GM23338 (cell line): ENCODE data around the gene CHPF. TPM values are rescaled to one million over a fixed set of nuclear protein-coding genes. Genes with fewer than 3 reads are reported as not detected.
A peak's percentile ranks its signal among the peaks of the same experiment; 100 is the strongest.

ENCODE experiments used
- ATAC-seq: fragments of 200-7000 bp; cut with Tn5 transposase; 3 replicates; pipeline ENCODE4 v1.9.1; 2020
- DNase-seq: peaks from one replicate; pipeline ENCODE4 v3.0.0-alpha.2; 2015; ENCODE audit warnings: low spot score
- H2AFZ ChIP-seq: fragments of 200-600 bp; sonication (generic); 2 replicates; pipeline ENCODE4 v1.8.0; 2016; ENCODE audit warnings: antibody characterized with exemption, mild to moderate bottlenecking, moderate library complexity
- H3F3A ChIP-seq: fragments of 200-600 bp; sonication (generic); replicated peaks from 2 replicates; pipeline ENCODE4 v1.8.0; 2017; ENCODE audit warnings: antibody characterized with exemption, mixed run types, low read depth
- H3K27ac ChIP-seq: fragments of 200-600 bp; sonication (generic); 2 replicates; pipeline ENCODE4 v1.6.1; 2016; ENCODE audit warnings: low read depth
- H3K27me3 ChIP-seq: fragments of 200-600 bp; sonication (generic); 2 replicates; pipeline ENCODE4 v1.8.0; 2016; ENCODE audit warnings: mild to moderate bottlenecking, mixed run types, moderate library complexity; ENCODE audit not compliant: insufficient read depth
- H3K36me3 ChIP-seq: fragments of 200-600 bp; sonication (generic); 2 replicates; pipeline ENCODE4 v1.8.0; 2016; ENCODE audit warnings: mild to moderate bottlenecking; ENCODE audit not compliant: insufficient read depth
- H3K4me1 ChIP-seq: fragments of 200-600 bp; sonication (generic); 2 replicates; pipeline ENCODE4 v1.8.0; 2016; ENCODE audit warnings: mild to moderate bottlenecking, moderate library complexity; ENCODE audit not compliant: insufficient read depth
- H3K4me2 ChIP-seq: fragments of 200-600 bp; sonication (generic); 2 replicates; pipeline ENCODE4 v1.7.1; 2017; ENCODE audit warnings: mixed run types
- H3K4me3 ChIP-seq: fragments of 200-600 bp; sonication (generic); 2 replicates; pipeline ENCODE4 v1.6.1; 2016; ENCODE audit warnings: mixed run types
- H3K79me2 ChIP-seq: fragments of 200-600 bp; sonication (generic); replicated peaks from 2 replicates; pipeline ENCODE4 v1.8.0; 2017; ENCODE audit warnings: mild to moderate bottlenecking; ENCODE audit not compliant: insufficient read depth
- H3K9me2 ChIP-seq: fragments of 200-600 bp; sonication (generic); 2 replicates; pipeline ENCODE4 v1.8.0; 2017; ENCODE audit not compliant: insufficient read depth
- H4K20me1 ChIP-seq: fragments of 200-600 bp; sonication (generic); replicated peaks from 2 replicates; pipeline ENCODE4 v1.8.0; 2017; ENCODE audit warnings: mild to moderate bottlenecking; ENCODE audit not compliant: insufficient read depth
- H3K27ac Mint-ChIP-seq: 2 replicates; pipeline ENCODE4 v1.8.0; 2020; ENCODE audit warnings: inconsistent platforms, mild to moderate bottlenecking, moderate library complexity, mixed read lengths
- H3K27me3 Mint-ChIP-seq: 3 replicates; pipeline ENCODE4 v1.8.0; 2022; ENCODE audit warnings: low read depth, mild to moderate bottlenecking, moderate library complexity, mixed read lengths, inconsistent platforms; ENCODE audit not compliant: insufficient read depth, poor library complexity
- H3K36me3 Mint-ChIP-seq: 3 replicates; pipeline ENCODE4 v1.8.0; 2021; ENCODE audit warnings: low read depth, mild to moderate bottlenecking, inconsistent platforms, moderate library complexity, mixed read lengths
- H3K4me1 Mint-ChIP-seq: 3 replicates; pipeline ENCODE4 v1.8.0; 2020; ENCODE audit warnings: mild to moderate bottlenecking, inconsistent platforms, mixed read lengths
- H3K4me3 Mint-ChIP-seq: 3 replicates; pipeline ENCODE4 v1.8.0; 2021; ENCODE audit warnings: moderate library complexity, mild to moderate bottlenecking, inconsistent platforms, mixed read lengths
- H3K9me3 Mint-ChIP-seq: 3 replicates; pipeline ENCODE4 v1.8.0; 2020; ENCODE audit warnings: moderate library complexity, mild to moderate bottlenecking, inconsistent platforms, mixed read lengths
- CREB1 ChIP-seq: fragments of 250-450 bp; sonication (Bioruptor Pico); IDR thresholded peaks from 2 replicates; pipeline ENCODE4 v1.5.0; 2020; ENCODE audit warnings: low read depth, mild to moderate bottlenecking, moderate library complexity
- POLR2AphosphoS5 ChIP-seq: IDR thresholded peaks from 2 replicates; pipeline ENCODE4 v1.6.1; 2016; ENCODE audit warnings: antibody characterized with exemption, low read depth
- STAT1 ChIP-seq: IDR thresholded peaks from one replicate; pipeline ENCODE4 v1.6.1; 2016; ENCODE audit warnings: antibody characterized with exemption; ENCODE audit not compliant: unreplicated experiment
- ZNF114 ChIP-seq: fragments of 250-450 bp; sonication (Bioruptor Pico); IDR thresholded peaks from 2 replicates; pipeline ENCODE4 v1.5.0; 2020; ENCODE audit warnings: mild to moderate bottlenecking, moderate library complexity
- polyA plus RNA-seq: library from polyadenylated mRNA; unstranded; fragments of >200 nt; fragmentation: Nextera tagmentation; extraction: Ambion mirVana; gene quantifications from 2 replicates; pipeline ENCODE4 v1.2.1, GENCODE V29; 2016
- total RNA-seq: library from RNA; depleted of rRNA; stranded (reverse); fragments of >200 nt; shearing (Covaris generic); gene quantifications from 2 replicates; pipeline ENCODE4 v1.2.3, GENCODE V29; 2014
- TF ChIP-seq, protein P1 (sequence below): fragments of 250-450 bp; sonication (Bioruptor Pico); IDR thresholded peaks from 2 replicates; pipeline ENCODE4 v1.5.0; 2020; ENCODE audit warnings: mild to moderate bottlenecking, moderate library complexity
- TF ChIP-seq, protein P2 (sequence below): IDR thresholded peaks from one replicate; pipeline ENCODE4 v1.6.1; 2018; ENCODE audit warnings: antibody characterized with exemption; ENCODE audit not compliant: unreplicated experiment
- TF ChIP-seq, protein P3 (sequence below): IDR thresholded peaks from 2 replicates; pipeline ENCODE4 v1.6.1; 2016; ENCODE audit warnings: antibody characterized with exemption
- TF ChIP-seq, protein P4 (sequence below), 2 experiments: fragments of 200-600 bp in 1 of 2; sonication (generic) in 1 of 2; conservative IDR thresholded peaks; 2 replicates each; pipeline versions ENCODE4 v1.5.1 to v1.6.1; 2016 to 2017; ENCODE audit warnings: antibody characterized with exemption in 2 of 2, low read depth in 2 of 2, mild to moderate bottlenecking in 2 of 2, moderate library complexity in 1 of 2

The CHPF gene
- total and polyA plus RNA-seq, 2 experiments from 2014 or later: 36.5 to 252 TPM

DNA sequence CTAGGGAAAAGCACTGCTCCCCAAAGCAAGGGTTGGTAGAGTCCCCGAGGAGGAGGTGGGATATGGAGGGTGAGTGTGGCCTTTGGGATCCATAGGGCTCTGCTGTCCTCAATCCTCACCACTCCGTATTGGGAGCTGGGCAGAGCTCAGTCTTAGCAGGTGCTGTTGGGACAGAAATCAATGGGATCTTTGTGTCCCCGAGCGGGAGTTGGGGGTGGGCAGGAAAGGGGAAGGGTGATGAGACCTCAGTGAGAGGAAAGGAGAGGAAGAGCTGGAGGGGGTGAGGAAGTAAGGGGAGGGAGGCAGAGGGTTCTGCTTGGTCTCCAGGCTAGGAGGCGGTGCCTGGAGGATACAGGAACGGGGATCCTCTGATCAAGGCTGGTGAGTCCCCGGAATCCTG is 26.7 kb downstream of the CHPF start:
- Histone ChIP-seq H3K79me2 (no peaks in the 10 kb centered on the region), H3K4me1 (peaks cover 42% of the 10 kb centered on the region), H4K20me1 (no peaks in the 10 kb centered on the region), H3K9me2 (no peaks in the 10 kb centered on the region), H3F3A (peaks cover 3% of the 10 kb centered on the region), H3K4me2 (no peak overlapping the region), H3K4me3 (no peak overlapping the region), H3K27me3 (peaks cover 71% of the 10 kb centered on the region), H3K27ac (no peak overlapping the region), H3K36me3 (no peaks in the 10 kb centered on the region), H2AFZ (no peak overlapping the region)
- Mint-ChIP-seq H3K4me1 (peaks cover 74% of the 10 kb centered on the region), H3K27me3 (peaks cover 53% of the 10 kb centered on the region), H3K9me3 (no peaks in the 10 kb centered on the region), H3K27ac (no peak overlapping the region), H3K36me3 (no peaks in the 10 kb centered on the region), H3K4me3 (no peak overlapping the region)
- DNase-seq: no peak
- TF ChIP-seq ZNF114: no peak
- TF ChIP-seq STAT1: no peak
- no peak for TF ChIP-seq POLR2AphosphoS5
- TF ChIP-seq CREB1: no peak
- TF ChIP-seq, protein P1, sequence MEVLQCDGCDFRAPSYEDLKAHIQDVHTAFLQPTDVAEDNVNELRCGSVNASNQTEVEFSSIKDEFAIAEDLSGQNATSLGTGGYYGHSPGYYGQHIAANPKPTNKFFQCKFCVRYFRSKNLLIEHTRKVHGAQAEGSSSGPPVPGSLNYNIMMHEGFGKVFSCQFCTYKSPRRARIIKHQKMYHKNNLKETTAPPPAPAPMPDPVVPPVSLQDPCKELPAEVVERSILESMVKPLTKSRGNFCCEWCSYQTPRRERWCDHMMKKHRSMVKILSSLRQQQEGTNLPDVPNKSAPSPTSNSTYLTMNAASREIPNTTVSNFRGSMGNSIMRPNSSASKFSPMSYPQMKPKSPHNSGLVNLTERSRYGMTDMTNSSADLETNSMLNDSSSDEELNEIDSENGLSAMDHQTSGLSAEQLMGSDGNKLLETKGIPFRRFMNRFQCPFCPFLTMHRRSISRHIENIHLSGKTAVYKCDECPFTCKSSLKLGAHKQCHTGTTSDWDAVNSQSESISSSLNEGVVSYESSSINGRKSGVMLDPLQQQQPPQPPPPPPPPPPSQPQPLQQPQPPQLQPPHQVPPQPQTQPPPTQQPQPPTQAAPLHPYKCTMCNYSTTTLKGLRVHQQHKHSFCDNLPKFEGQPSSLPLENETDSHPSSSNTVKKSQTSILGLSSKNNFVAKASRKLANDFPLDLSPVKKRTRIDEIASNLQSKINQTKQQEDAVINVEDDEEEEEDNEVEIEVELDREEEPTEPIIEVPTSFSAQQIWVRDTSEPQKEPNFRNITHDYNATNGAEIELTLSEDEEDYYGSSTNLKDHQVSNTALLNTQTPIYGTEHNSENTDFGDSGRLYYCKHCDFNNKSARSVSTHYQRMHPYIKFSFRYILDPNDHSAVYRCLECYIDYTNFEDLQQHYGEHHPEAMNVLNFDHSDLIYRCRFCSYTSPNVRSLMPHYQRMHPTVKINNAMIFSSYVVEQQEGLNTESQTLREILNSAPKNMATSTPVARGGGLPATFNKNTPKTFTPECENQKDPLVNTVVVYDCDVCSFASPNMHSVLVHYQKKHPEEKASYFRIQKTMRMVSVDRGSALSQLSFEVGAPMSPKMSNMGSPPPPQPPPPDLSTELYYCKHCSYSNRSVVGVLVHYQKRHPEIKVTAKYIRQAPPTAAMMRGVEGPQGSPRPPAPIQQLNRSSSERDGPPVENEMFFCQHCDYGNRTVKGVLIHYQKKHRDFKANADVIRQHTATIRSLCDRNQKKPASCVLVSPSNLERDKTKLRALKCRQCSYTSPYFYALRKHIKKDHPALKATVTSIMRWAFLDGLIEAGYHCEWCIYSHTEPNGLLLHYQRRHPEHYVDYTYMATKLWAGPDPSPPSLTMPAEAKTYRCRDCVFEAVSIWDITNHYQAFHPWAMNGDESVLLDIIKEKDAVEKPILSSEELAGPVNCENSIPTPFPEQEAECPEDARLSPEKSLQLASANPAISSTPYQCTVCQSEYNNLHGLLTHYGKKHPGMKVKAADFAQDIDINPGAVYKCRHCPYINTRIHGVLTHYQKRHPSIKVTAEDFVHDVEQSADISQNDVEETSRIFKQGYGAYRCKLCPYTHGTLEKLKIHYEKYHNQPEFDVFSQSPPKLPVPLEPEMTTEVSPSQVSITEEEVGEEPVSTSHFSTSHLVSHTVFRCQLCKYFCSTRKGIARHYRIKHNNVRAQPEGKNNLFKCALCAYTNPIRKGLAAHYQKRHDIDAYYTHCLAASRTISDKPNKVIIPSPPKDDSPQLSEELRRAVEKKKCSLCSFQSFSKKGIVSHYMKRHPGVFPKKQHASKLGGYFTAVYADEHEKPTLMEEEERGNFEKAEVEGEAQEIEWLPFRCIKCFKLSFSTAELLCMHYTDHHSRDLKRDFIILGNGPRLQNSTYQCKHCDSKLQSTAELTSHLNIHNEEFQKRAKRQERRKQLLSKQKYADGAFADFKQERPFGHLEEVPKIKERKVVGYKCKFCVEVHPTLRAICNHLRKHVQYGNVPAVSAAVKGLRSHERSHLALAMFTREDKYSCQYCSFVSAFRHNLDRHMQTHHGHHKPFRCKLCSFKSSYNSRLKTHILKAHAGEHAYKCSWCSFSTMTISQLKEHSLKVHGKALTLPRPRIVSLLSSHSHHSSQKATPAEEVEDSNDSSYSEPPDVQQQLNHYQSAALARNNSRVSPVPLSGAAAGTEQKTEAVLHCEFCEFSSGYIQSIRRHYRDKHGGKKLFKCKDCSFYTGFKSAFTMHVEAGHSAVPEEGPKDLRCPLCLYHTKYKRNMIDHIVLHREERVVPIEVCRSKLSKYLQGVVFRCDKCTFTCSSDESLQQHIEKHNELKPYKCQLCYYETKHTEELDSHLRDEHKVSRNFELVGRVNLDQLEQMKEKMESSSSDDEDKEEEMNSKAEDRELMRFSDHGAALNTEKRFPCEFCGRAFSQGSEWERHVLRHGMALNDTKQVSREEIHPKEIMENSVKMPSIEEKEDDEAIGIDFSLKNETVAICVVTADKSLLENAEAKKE (CRISPR knock-in tag): no peak
- no peak for ATAC-seq

DNA sequence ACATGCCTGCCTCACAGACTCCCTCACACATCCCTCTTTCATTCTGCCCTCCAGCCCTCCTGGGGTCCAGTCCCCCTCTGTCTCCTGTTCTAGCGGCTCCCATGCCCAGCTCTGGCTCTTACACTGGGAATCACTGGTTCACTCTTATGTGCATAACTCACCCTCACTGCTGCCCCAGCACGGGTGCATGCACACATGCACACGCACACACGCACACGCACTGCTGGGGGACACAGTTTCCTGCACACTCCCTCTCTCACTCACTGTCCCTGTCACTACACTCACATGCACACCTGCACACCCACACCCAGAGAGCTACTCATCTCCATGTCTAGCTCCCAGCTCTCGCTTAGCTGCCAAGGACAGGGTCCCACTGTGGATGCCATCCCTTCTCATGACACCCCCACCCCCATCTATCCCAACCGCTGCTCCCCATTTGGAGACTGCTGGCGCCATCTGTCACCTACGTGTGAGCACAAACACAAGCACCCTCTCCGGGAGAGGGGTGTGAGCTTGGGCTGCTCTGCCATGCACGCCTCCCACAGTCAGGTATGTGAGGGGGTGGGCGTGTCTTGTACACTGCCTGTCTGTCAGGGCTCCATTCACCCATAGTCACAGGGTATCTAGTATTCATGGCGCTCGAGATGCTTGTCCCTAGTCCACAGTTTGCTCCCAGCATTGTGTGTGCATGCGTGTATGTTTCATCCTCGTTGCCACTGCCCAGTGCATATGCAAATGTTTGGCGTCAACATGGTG is 27.6 kb downstream of the CHPF start:
- Mint-ChIP-seq H3K27ac (no peak overlapping the region), H3K27me3 (peaks cover 59% of the 10 kb centered on the region), H3K4me3 (no peak overlapping the region), H3K4me1 (peaks cover 74% of the 10 kb centered on the region), H3K36me3 (no peaks in the 10 kb centered on the region), H3K9me3 (no peaks in the 10 kb centered on the region)
- Histone ChIP-seq H3K27ac (no peak overlapping the region), H3F3A (no peaks in the 10 kb centered on the region), H3K79me2 (no peaks in the 10 kb centered on the region), H3K4me1 (peaks cover 41% of the 10 kb centered on the region), H3K4me2 (no peak overlapping the region), H3K36me3 (no peaks in the 10 kb centered on the region), H3K4me3 (no peak overlapping the region), H3K27me3 (peaks cover 78% of the 10 kb centered on the region), H2AFZ (no peak overlapping the region), H4K20me1 (no peaks in the 10 kb centered on the region), H3K9me2 (no peaks in the 10 kb centered on the region)
- no peak for ATAC-seq
- DNase-seq: no peak
- TF ChIP-seq, protein P2, sequence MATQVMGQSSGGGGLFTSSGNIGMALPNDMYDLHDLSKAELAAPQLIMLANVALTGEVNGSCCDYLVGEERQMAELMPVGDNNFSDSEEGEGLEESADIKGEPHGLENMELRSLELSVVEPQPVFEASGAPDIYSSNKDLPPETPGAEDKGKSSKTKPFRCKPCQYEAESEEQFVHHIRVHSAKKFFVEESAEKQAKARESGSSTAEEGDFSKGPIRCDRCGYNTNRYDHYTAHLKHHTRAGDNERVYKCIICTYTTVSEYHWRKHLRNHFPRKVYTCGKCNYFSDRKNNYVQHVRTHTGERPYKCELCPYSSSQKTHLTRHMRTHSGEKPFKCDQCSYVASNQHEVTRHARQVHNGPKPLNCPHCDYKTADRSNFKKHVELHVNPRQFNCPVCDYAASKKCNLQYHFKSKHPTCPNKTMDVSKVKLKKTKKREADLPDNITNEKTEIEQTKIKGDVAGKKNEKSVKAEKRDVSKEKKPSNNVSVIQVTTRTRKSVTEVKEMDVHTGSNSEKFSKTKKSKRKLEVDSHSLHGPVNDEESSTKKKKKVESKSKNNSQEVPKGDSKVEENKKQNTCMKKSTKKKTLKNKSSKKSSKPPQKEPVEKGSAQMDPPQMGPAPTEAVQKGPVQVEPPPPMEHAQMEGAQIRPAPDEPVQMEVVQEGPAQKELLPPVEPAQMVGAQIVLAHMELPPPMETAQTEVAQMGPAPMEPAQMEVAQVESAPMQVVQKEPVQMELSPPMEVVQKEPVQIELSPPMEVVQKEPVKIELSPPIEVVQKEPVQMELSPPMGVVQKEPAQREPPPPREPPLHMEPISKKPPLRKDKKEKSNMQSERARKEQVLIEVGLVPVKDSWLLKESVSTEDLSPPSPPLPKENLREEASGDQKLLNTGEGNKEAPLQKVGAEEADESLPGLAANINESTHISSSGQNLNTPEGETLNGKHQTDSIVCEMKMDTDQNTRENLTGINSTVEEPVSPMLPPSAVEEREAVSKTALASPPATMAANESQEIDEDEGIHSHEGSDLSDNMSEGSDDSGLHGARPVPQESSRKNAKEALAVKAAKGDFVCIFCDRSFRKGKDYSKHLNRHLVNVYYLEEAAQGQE: no peak
- TF ChIP-seq, protein P3, sequence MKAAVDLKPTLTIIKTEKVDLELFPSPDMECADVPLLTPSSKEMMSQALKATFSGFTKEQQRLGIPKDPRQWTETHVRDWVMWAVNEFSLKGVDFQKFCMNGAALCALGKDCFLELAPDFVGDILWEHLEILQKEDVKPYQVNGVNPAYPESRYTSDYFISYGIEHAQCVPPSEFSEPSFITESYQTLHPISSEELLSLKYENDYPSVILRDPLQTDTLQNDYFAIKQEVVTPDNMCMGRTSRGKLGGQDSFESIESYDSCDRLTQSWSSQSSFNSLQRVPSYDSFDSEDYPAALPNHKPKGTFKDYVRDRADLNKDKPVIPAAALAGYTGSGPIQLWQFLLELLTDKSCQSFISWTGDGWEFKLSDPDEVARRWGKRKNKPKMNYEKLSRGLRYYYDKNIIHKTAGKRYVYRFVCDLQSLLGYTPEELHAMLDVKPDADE: no peak
- no peak for TF ChIP-seq CREB1
- no peak for TF ChIP-seq POLR2AphosphoS5
- TF ChIP-seq, protein P4, sequence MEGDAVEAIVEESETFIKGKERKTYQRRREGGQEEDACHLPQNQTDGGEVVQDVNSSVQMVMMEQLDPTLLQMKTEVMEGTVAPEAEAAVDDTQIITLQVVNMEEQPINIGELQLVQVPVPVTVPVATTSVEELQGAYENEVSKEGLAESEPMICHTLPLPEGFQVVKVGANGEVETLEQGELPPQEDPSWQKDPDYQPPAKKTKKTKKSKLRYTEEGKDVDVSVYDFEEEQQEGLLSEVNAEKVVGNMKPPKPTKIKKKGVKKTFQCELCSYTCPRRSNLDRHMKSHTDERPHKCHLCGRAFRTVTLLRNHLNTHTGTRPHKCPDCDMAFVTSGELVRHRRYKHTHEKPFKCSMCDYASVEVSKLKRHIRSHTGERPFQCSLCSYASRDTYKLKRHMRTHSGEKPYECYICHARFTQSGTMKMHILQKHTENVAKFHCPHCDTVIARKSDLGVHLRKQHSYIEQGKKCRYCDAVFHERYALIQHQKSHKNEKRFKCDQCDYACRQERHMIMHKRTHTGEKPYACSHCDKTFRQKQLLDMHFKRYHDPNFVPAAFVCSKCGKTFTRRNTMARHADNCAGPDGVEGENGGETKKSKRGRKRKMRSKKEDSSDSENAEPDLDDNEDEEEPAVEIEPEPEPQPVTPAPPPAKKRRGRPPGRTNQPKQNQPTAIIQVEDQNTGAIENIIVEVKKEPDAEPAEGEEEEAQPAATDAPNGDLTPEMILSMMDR (conservative IDR thresholded peaks at IDR 0.05; ENCODE audit: low read depth in 2 of 2): peak in 1 of 2 experiments; percentile 51; a peak in 2 of 4 replicates
